Astrocyte (in vitro differentiated cells and primary cell): Measurements from ENCODE around the gene AP3S2. TPM values are rescaled to one million over a fixed set of nuclear protein-coding genes. Genes with fewer than 3 reads are reported as not detected.
A peak's percentile ranks its signal among the peaks of the same experiment; 100 is the strongest.

Source experiments
- DNase-seq: peaks from one replicate; pipeline ENCODE4 v3.0.0-alpha.2; 2010; ENCODE audit warnings: low read depth
- FAIRE-seq: peaks from 2 replicates; lab custom pipeline; 2011; peaks lifted over from hg19 to GRCh38; lab: Jason Lieb, UNC
- H2AFZ ChIP-seq: 2 replicates; pipeline ENCODE4 v1.6.0; 2012; ENCODE audit warnings: low read depth, low read length, inconsistent platforms
- H3K27ac ChIP-seq: 2 replicates; pipeline ENCODE4 v1.5.1; 2011; ENCODE audit warnings: low read depth, low read length, inconsistent platforms
- H3K27me3 ChIP-seq: 2 replicates; pipeline ENCODE4 v1.6.0; 2011; ENCODE audit warnings: low read length, inconsistent platforms; ENCODE audit not compliant: insufficient read depth
- H3K36me3 ChIP-seq: 2 replicates; pipeline ENCODE4 v1.5.1; 2011; ENCODE audit warnings: low read length, inconsistent platforms; ENCODE audit not compliant: insufficient read depth
- H3K4me1 ChIP-seq: 2 replicates; pipeline ENCODE4 v1.5.1; 2011; ENCODE audit warnings: low read length, inconsistent platforms; ENCODE audit not compliant: insufficient read depth
- H3K4me2 ChIP-seq: 2 replicates; pipeline ENCODE4 v1.6.0; 2012; ENCODE audit warnings: low read length, inconsistent platforms
- H3K4me3 ChIP-seq: 2 replicates; pipeline ENCODE4 v1.5.1; 2011; ENCODE audit warnings: low read depth, mild to moderate bottlenecking, low read length, inconsistent platforms; ENCODE audit not compliant: insufficient read depth
- H3K79me2 ChIP-seq: 2 replicates; pipeline ENCODE4 v1.6.0; 2012; ENCODE audit warnings: mild to moderate bottlenecking, low read length, inconsistent platforms; ENCODE audit not compliant: insufficient read depth
- H3K9ac ChIP-seq: 2 replicates; pipeline ENCODE4 v1.6.0; 2012; ENCODE audit warnings: mild to moderate bottlenecking, low read length, inconsistent platforms
- H3K9me3 ChIP-seq: 2 replicates; pipeline ENCODE4 v1.5.1; 2012; ENCODE audit warnings: low read depth, mild to moderate bottlenecking, low read length, inconsistent platforms; ENCODE audit not compliant: insufficient read depth
- H4K20me1 ChIP-seq: 2 replicates; pipeline ENCODE4 v1.6.0; 2012; ENCODE audit warnings: low read length, inconsistent platforms; ENCODE audit not compliant: insufficient read depth
- H3K27ac Mint-ChIP-seq: one replicate; pipeline ENCODE4 v1.8.0; 2021; ENCODE audit warnings: mild to moderate bottlenecking, mixed read lengths; ENCODE audit not compliant: unreplicated experiment
- H3K27me3 Mint-ChIP-seq: one replicate; pipeline ENCODE4 v1.8.0; 2021; ENCODE audit warnings: low read depth, mixed read lengths; ENCODE audit not compliant: unreplicated experiment
- H3K36me3 Mint-ChIP-seq: one replicate; pipeline ENCODE4 v1.8.0; 2021; ENCODE audit warnings: low read depth, mixed read lengths; ENCODE audit not compliant: unreplicated experiment
- H3K4me1 Mint-ChIP-seq: one replicate; pipeline ENCODE4 v1.8.0; 2021; ENCODE audit warnings: low read depth, mixed read lengths; ENCODE audit not compliant: unreplicated experiment
- H3K4me3 Mint-ChIP-seq: one replicate; pipeline ENCODE4 v1.8.0; 2021; ENCODE audit warnings: mild to moderate bottlenecking, moderate library complexity, mixed read lengths; ENCODE audit not compliant: unreplicated experiment
- H3K9me3 Mint-ChIP-seq: one replicate; pipeline ENCODE4 v1.8.0; 2021; ENCODE audit warnings: mild to moderate bottlenecking, mixed read lengths; ENCODE audit not compliant: unreplicated experiment
- EZH2 ChIP-seq: IDR thresholded peaks from 2 replicates; pipeline ENCODE4 v1.6.1; 2012; ENCODE audit warnings: mild to moderate bottlenecking, low read length, inconsistent platforms; ENCODE audit not compliant: insufficient read depth
- total RNA-seq: library from RNA; stranded (reverse); gene quantifications from 2 replicates; pipeline ENCODE4 v1.2.1, GENCODE V29; 2021
- TF ChIP-seq, protein P1 (sequence below): IDR thresholded peaks from 2 replicates; pipeline ENCODE4 v1.5.1; 2011; ENCODE audit warnings: low read depth, mild to moderate bottlenecking, inconsistent platforms, low read length, moderate library complexity; ENCODE audit not compliant: insufficient read depth

The AP3S2 gene
- total RNA-seq, 1 donor from 2014 or later, result 41.2 TPM

DNA sequence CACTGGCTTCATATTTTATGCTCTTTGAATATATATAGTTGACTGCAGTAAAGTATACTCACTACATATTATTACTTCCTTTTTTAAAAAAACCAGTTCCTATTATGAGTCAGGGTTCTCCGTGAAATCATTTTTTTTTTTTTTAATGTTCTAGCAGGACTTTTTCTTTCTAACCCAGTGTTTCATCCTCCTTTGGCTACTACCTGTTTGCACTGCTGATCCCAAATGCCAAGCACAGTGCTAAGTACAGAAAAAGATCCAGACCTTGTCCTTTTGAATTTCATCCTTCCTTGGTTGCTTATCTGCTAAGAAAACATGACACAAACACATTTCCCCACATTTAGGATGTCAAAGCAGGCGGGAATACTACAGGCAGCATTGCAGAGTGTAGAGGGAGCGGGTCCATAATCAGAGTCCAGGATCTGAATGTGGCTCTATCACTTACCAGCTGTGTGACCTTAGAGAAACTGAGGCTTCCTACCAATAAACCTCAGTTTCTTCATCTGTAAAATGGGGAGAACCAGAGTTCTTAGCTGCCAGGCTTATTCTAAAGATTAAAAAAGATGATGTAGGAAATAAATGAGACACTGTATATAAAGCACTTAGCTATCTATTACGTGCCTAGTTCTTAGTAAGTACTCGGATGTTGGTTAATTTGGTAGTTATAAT, 42.0 kb downstream of the AP3S2 start:
- peaks cover 4% of the 10 kb centered on the region for H3K9me3 Mint-ChIP-seq

DNA sequence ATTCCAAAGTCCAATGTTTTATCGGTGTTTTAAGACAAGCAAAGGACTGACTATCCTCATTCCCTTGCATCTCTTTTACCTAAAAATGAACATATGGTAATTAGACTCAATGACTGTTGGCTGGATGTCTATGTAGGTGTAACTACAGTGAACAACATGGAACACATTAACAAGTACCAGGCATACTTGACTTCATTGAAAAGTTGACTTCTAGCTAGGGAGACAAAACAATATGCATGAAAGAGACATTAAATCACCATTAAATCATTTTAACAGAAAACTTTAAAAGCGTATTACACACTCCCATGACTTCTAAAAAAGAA, 44.9 kb downstream of the AP3S2 start:
- DNase-seq (no peak), FAIRE-seq (no peak)
- H3K27ac ChIP-seq, result peak overlapping the region; percentile 84
- H3K79me2 ChIP-seq, result no peaks in the 10 kb centered on the region
- H3K27me3 Mint-ChIP-seq, result no peaks in the 10 kb centered on the region
- H3K36me3 ChIP-seq, result no peaks in the 10 kb centered on the region
- H3K36me3 Mint-ChIP-seq, result peaks cover 17% of the 10 kb centered on the region
- H3K4me1 Mint-ChIP-seq, result peaks cover 26% of the 10 kb centered on the region
- no peak overlapping the region for H3K4me3 Mint-ChIP-seq
- H3K4me2 ChIP-seq, result peak overlapping the region; percentile 59
- H3K9me3 Mint-ChIP-seq, result peaks cover 4% of the 10 kb centered on the region
- no peak overlapping the region for H3K27ac Mint-ChIP-seq
- H4K20me1 ChIP-seq, result no peaks in the 10 kb centered on the region
- peaks cover 38% of the 10 kb centered on the region for H3K4me1 ChIP-seq
- no peak overlapping the region for H3K4me3 ChIP-seq
- H3K27me3 ChIP-seq, result no peaks in the 10 kb centered on the region
- no peaks in the 10 kb centered on the region for H3K9me3 ChIP-seq
- no peak for TF ChIP-seq EZH2
- TF ChIP-seq, protein P1, sequence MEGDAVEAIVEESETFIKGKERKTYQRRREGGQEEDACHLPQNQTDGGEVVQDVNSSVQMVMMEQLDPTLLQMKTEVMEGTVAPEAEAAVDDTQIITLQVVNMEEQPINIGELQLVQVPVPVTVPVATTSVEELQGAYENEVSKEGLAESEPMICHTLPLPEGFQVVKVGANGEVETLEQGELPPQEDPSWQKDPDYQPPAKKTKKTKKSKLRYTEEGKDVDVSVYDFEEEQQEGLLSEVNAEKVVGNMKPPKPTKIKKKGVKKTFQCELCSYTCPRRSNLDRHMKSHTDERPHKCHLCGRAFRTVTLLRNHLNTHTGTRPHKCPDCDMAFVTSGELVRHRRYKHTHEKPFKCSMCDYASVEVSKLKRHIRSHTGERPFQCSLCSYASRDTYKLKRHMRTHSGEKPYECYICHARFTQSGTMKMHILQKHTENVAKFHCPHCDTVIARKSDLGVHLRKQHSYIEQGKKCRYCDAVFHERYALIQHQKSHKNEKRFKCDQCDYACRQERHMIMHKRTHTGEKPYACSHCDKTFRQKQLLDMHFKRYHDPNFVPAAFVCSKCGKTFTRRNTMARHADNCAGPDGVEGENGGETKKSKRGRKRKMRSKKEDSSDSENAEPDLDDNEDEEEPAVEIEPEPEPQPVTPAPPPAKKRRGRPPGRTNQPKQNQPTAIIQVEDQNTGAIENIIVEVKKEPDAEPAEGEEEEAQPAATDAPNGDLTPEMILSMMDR, result no peak
- H3K9ac ChIP-seq, result peak overlapping the region; percentile 26
- no peak overlapping the region for H2AFZ ChIP-seq

More for the DNA sequence above, 42.0 kb downstream of the AP3S2 start:
- peaks cover 12% of the 10 kb centered on the region for H3K4me1 Mint-ChIP-seq
- Histone ChIP-seq H3K79me2 (no peaks in the 10 kb centered on the region), H3K27ac (no peak overlapping the region), H3K36me3 (no peaks in the 10 kb centered on the region), H3K4me1 (peaks cover 23% of the 10 kb centered on the region), H3K9ac (no peak overlapping the region), H3K27me3 (no peaks in the 10 kb centered on the region), H3K4me2 (no peak overlapping the region), H3K9me3 (no peaks in the 10 kb centered on the region), H2AFZ (no peak overlapping the region), H3K4me3 (no peak overlapping the region), H4K20me1 (no peaks in the 10 kb centered on the region)
- H3K4me3 Mint-ChIP-seq, result no peak overlapping the region
- H3K27ac Mint-ChIP-seq, result no peak overlapping the region
- TF ChIP-seq EZH2, result no peak
- TF ChIP-seq, protein P1, result no peak
- FAIRE-seq, result no peak
- no peak for DNase-seq
- H3K27me3 Mint-ChIP-seq, result no peaks in the 10 kb centered on the region
- peaks cover 19% of the 10 kb centered on the region for H3K36me3 Mint-ChIP-seq

DNA sequence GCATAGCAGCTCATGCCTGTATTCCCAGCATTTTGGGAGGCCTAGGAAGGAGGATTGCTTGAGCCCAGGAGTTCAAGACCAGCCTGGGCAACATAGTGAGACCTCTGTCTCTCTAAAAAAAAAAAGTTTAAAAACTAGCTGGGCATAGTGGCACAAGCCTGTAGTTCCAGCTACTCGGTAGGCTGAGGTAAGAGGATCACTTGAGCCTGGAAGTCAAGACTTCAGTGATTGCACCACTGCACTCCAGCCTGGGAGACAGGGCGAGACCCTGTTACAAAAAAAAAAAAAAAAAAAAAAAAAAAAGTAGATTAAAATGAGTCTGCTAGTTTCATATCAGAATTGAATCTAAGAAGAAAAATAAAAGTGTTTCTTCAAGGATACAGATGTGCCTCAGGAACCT, 46.7 kb downstream of the AP3S2 start:
- peaks cover 38% of the 10 kb centered on the region for H3K4me1 ChIP-seq
- no peak overlapping the region for H3K4me3 Mint-ChIP-seq
- no peak overlapping the region for H3K4me3 ChIP-seq
- no peak overlapping the region for H2AFZ ChIP-seq
- H3K9me3 Mint-ChIP-seq, result no peaks in the 10 kb centered on the region
- H3K36me3 Mint-ChIP-seq, result peaks cover 11% of the 10 kb centered on the region
- H3K27ac ChIP-seq, result peak overlapping the region; percentile 84
- no peaks in the 10 kb centered on the region for H4K20me1 ChIP-seq
- H3K79me2 ChIP-seq, result no peaks in the 10 kb centered on the region
- FAIRE-seq, result no peak
- H3K9me3 ChIP-seq, result no peaks in the 10 kb centered on the region
- no peak for TF ChIP-seq EZH2
- TF ChIP-seq, protein P1, result no peak
- no peak for DNase-seq
- no peaks in the 10 kb centered on the region for H3K27me3 Mint-ChIP-seq
- no peak overlapping the region for H3K4me2 ChIP-seq
- H3K27ac Mint-ChIP-seq, result no peak overlapping the region
- no peaks in the 10 kb centered on the region for H3K27me3 ChIP-seq
- no peaks in the 10 kb centered on the region for H3K36me3 ChIP-seq
- H3K4me1 Mint-ChIP-seq, result peaks cover 26% of the 10 kb centered on the region
- no peak overlapping the region for H3K9ac ChIP-seq
